K562 (cell line): ENCODE measurements around the gene SV2A. TPM values are rescaled to one million over a fixed set of nuclear protein-coding genes. Genes with fewer than 3 reads are reported as not detected.

Experiments used
- ARID4B ChIP-seq: sonication (generic); formaldehyde crosslinking; IDR thresholded peaks from 2 replicates; pipeline ENCODE4 v1.8.0; 2022; ENCODE audit warnings: mild to moderate bottlenecking, missing genetic modification reagents
- CC2D1A ChIP-seq: fragments of 450-650 bp; IDR thresholded peaks from 2 replicates; pipeline ENCODE4 v1.6.1; 2017; ENCODE audit warnings: mild to moderate bottlenecking
- CEBPZ ChIP-seq: fragments of 150-350 bp; IDR thresholded peaks from 2 replicates; pipeline ENCODE4 v1.6.1; 2014; ENCODE audit warnings: low read depth, mild to moderate bottlenecking, low read length, borderline replicate concordance
- ETS2 ChIP-seq: IDR thresholded peaks from 2 replicates; pipeline ENCODE4 v1.6.1; 2016; ENCODE audit warnings: borderline replicate concordance, missing genetic modification characterization, mild to moderate bottlenecking, moderate library complexity, missing compliant biosample characterization; ENCODE audit not compliant: poor library complexity, severe bottlenecking
- FIP1L1 ChIP-seq: fragments of 200-400 bp; formaldehyde crosslinking; IDR thresholded peaks from 2 replicates; pipeline ENCODE4 v1.6.1; 2018; ENCODE audit warnings: mild to moderate bottlenecking, low read depth, low read length; ENCODE audit not compliant: poor library complexity, severe bottlenecking
- HNRNPUL1 ChIP-seq: fragments of 200-400 bp; formaldehyde crosslinking; IDR thresholded peaks from 2 replicates; pipeline ENCODE4 v1.6.1; 2017; ENCODE audit warnings: low read length
- MTA2 ChIP-seq: fragments of 450-650 bp; IDR thresholded peaks from 2 replicates; pipeline ENCODE4 v1.6.1; 2016; ENCODE audit warnings: low read depth
- POLR2H ChIP-seq: IDR thresholded peaks from 2 replicates; pipeline ENCODE4 v1.6.1; 2016; ENCODE audit warnings: missing genetic modification characterization, low read depth, mild to moderate bottlenecking, control low read depth, missing compliant biosample characterization, moderate library complexity
- PTBP1 ChIP-seq: fragments of 200-400 bp; formaldehyde crosslinking; IDR thresholded peaks from 2 replicates; pipeline ENCODE4 v1.6.1; 2017; ENCODE audit warnings: low read depth, low read length
- SNRNP70 ChIP-seq: fragments of 200-400 bp; formaldehyde crosslinking; optimal IDR thresholded peaks from 2 replicates; pipeline ENCODE3; 2017; ENCODE audit warnings: low read depth, low read length
- SRSF3 ChIP-seq: fragments of 200-400 bp; formaldehyde crosslinking; IDR thresholded peaks from 2 replicates; pipeline ENCODE4 v1.6.1; 2016; ENCODE audit warnings: mild to moderate bottlenecking, low read length, moderate library complexity; ENCODE audit not compliant: insufficient read depth
- TOE1 ChIP-seq, 2 experiments: fragments of 450-650 bp in 1 of 2; sonication (generic) in 1 of 2; formaldehyde crosslinking in 1 of 2; IDR thresholded peaks; 2 replicates each; pipeline versions ENCODE4 v1.7.1 to v1.8.0; 2016 to 2022; ENCODE audit warnings: borderline replicate concordance in 2 of 2, mild to moderate bottlenecking in 2 of 2, antibody characterized with exemption in 1 of 2, inconsistent platforms in 1 of 2, low read depth in 1 of 2, missing genetic modification reagents in 1 of 2, moderate library complexity in 1 of 2
- ZNF586 ChIP-seq: fragments of 450-650 bp; formaldehyde crosslinking; conservative IDR thresholded peaks from 2 replicates; pipeline ENCODE4 v1.4.0; 2020; ENCODE audit warnings: mild to moderate bottlenecking, moderate library complexity
- polyA plus RNA-seq, 8 experiments: library from polyadenylated mRNA; depleted of rRNA in 4 of 8; stranded (reverse) in 5 of 8; unstranded in 3 of 8; fragments of >200 nt; fragmentation: Nextera tagmentation in 2 of 8; fragmentation: Illumina TruSeq in 1 of 8; extraction: Ambion mirVana in 2 of 8; extraction: Trizol in 1 of 8; gene quantifications; 2 replicates each; pipeline versions ENCODE4 v1.2.1 to v1.2.3, GENCODE V29; 2011 to 2014; ENCODE audit warnings: inconsistent platforms in 1 of 8, missing spikeins in 1 of 8
- total RNA-seq, 7 experiments: library from RNA; depleted of rRNA in 6 of 7; stranded (reverse); fragments of >200 nt in 6 of 7; fragmentation: Illumina TruSeq in 2 of 7; extraction: Trizol in 2 of 7; gene quantifications; 2 replicates each; pipeline versions ENCODE4 v1.2.1 to v1.2.3, GENCODE V29; 2011 to 2021; ENCODE audit warnings: low replicate concordance in 1 of 7

SV2A gene
- total and polyA plus RNA-seq, 9 of the 15 experiments (the other 6 are each of a cell fraction or from before 2014, with no cell fraction given) = 0.07 to 0.22 (median 0.11) TPM; not detected in 1

DNA sequence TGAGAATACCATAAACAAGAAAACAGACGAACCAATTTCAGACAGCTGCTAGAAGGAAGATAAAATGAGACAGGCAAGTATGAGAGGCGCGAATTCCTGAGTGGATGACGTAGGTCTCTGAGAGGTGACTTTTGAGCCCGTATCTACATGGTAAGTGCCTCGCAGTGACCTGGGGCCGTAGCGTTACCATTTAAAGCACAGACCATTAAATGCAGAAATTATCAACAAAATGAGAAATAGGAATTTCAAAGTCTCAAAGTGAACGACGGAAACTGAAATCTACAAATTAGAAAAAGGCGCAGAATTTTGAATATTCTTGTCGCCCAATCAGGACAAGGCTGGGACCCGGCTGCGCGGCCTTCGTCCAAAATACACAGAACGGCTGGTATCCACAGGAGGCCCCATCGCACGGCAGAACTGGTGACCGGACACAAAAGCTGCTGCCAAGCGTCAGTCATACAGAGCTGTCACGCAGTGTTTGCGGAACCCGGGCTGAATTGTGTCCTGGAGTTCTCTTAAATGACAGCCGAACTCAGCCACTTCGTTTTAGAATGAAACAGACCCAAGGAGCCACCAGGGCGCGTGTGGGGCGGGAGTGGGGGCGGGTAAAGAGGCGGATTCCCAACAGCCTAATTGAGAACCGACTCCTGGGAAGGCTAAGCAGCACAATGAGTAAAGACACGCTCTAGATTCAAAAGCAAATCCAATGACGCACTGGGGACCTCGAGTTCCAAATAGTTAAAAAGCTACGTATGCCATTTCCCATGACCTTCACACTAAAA lies 32.1 kb downstream of the SV2A start (continued):
- no peak for TF ChIP-seq SRSF3
- peak; percentile 86; the same call in 1 of the 2 replicates for TF ChIP-seq PTBP1
- no peak for TF ChIP-seq CEBPZ
- TF ChIP-seq TOE1 (IDR thresholded peaks at IDR 0.05; ENCODE audit: borderline replicate concordance) = no peak; the same call in 1 of the 2 replicates
- peak; percentile 19 for TF ChIP-seq TOE1 (CRISPR knock-in tag; IDR thresholded peaks at IDR 0.05; ENCODE audit: borderline replicate concordance, low read depth)
- TF ChIP-seq ZNF586 (CRISPR knock-in tag) = 0 out of 2 replicates have a peak, but pooled peaks have one; percentile 6
- peak; percentile 93 for TF ChIP-seq SNRNP70
- TF ChIP-seq HNRNPUL1 = peak; percentile 92; the same call in 1 of the 2 replicates
- TF ChIP-seq CC2D1A = 0 out of 2 replicates have a peak, but pooled peaks have one; percentile 6
- TF ChIP-seq POLR2H (tag) = peak; percentile 7; the same call in 1 of the 2 replicates
- no peak for TF ChIP-seq ETS2 (tag)
- peak; percentile 8 for TF ChIP-seq MTA2
- peak; percentile 12; the same call in 1 of the 2 replicates for TF ChIP-seq ARID4B (CRISPR knock-in tag)
- TF ChIP-seq FIP1L1 = peak; percentile 71
